Dedifferentiated amniotic fluid mesenchymal stem cell (primary cell): ENCODE data around the gene ZNF695.
"Not testable (repeated sequence)": the region's sequence is repeated elsewhere in the genome, so short reads cannot be mapped to it uniquely, and the experiment has no call there.

Experiments used
- DNase-seq: peaks from one replicate; pipeline ENCODE4 v3.0.0-alpha.2; 2016; ENCODE audit errors: extremely low spot score

The ZNF695 gene

DNA sequence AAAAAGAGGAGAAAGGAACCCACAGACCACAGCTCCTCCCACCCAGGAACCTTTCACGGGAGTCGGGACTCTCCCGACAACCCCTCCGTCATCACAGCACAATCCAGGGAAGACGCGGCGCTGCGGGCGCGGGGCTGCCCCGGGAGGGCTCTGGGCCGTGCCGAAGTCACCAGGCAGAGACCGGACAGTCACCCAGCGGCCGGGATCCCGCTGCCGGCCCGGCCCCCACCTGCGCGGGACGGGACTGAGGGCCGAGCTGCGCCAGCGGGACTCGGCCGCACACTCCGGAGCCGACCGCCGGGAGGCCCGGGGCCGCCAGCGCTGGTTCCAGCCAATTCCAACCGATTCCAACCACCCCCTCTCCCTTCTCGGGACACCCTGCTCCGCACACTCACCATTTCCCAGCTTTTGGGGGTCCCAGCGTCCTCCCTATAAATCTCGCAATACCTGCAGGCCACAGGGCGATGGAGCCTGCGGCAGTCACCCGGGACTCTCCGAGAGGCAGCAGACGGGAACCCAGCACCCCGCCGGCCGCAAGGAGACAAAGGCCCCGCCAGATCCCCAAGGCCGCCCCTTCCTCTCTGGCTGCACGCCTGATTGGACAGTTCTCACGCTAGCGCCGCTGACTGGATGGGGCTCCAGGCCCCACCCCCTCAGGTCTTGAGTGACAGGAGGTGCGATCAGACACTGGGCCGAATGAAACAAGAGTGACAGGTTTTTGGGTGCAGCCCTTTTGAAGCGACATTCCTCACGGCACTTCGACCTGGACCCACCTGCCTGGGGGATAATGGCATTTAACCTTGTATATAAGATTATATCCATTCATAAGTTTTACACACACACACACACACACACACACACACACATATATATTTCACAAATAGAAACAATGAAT, at the start of gene ZNF695:
TSS of gene ZNF695 (minus strand) at position 547 of the 895 bp plus-strand sequence. CDS start at position 398, 149 bp downstream.
- DNase-seq = peak; percentile 94

DNA sequence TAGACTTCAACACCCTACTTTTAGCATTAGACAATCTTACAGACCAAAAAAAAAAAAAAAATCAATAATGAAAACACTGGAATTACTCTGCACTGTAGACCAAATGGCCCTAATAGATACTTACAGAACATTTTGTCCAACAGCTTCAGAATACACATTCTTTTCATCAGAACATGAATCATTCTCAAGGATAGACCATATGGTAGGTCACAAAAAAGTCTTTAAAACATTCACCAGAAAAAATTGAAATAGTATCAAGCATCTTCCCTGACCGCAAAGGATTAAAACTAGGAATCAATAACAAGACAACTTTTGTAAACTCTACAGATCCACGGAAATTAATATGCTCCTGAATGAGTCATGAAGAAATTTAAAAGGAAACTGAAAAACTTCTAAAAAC, 48.2 kb upstream of the ZNF695 start:
- no peak for DNase-seq

- DNase-seq = no peak
These were observed 47.1 kb upstream of the ZNF695 start for GRCh38 chr1:247054992-247055415.

- no peak for DNase-seq
These were observed 39.8 kb upstream of the ZNF695 start for GRCh38 chr1:247047702-247048101.

GRCh38 chr1:247047260-247047659, 39.4 kb upstream of the ZNF695 start:
- no peak for DNase-seq

GRCh38 chr1:247043406-247043805, 35.5 kb upstream of the ZNF695 start:
- no peak for DNase-seq

- DNase-seq = no peak
These were observed 29.9 kb upstream of the ZNF695 start for GRCh38 chr1:247037511-247038320.

DNA sequence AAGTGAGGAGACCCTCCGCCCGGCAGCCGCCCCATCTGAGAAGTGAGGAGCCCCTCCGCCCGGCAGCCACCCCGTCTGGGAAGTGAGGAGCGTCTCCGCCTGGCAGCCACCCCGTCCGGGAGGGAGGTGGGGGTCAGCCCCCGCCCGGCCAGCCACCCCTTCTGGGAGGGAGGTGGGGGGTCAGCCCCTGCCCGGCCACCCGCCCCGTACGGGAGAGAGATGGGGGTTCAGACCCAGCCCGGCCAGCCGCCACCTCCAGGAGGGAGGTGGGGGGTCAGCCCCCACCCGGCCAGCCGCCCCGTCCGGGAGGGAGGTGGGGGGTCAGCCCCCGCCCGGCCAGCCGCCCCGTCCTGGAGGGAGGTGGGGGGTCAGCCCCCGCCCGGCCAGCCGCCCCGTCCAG, 24.4 kb upstream of the ZNF695 start:
- DNase-seq = not testable (repeated sequence)

DNA sequence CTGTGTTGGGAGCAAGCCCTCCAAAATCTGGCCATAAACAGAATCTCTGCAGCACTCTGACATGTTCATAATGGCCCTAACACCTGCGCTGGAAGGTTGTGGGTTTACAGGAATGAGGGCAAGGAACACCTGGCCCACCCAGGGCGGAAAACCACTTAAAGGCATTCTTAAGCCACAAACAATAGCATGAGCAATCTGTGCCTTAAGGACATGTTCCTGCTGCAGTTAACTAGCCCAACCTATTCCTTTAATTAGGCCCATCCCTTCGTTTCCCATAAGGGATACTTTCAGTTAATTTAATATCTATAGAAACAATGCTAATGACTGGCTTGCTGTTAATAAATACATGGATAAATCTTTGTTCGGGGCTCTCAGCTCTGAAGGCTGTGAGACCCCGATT, 16.8 kb upstream of the ZNF695 start:
- DNase-seq = not testable (repeated sequence)

GRCh38 chr1:247013391-247013790, 5.5 kb upstream of the ZNF695 start:
- no peak for DNase-seq

DNA sequence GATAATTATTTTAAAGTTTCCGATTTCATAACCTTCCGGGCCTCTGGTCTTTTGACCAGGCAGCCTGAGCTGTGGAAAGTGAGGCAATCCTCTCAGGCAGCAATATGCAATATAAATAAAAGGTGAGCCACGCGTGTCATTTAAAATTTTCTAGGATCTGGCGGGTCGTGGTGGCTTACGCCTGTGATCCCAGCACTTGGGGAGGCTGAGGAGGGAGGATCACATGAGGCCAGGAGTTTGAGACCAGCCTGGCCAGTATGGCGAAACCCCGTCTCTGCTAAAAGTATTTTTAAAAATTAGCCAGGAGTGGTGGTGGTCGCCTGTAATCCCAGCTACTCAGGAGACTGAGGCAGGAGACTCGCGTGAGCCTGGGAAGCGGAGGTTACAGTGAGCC, 546 bp upstream of the ZNF695 start:
- no peak for DNase-seq

DNA sequence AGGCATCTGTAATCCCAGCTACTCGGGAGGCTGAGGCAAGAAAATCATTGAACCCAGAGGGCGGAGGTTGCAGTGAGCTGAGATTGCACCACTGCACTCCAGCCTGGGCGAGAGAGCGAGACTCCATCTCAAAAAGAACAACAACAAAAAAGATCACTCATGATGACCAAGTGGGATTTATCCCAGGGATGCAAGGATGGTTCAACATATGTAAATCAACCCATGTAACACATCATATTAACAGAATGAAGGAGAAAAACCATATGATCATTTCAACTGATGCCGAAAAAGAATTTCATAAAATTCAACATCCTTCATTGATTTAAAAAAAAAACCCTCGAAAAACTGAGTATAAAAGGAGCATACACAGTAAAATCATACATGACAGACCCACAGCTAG, 3.8 kb downstream of the ZNF695 start:
- DNase-seq = not testable (repeated sequence)

DNA sequence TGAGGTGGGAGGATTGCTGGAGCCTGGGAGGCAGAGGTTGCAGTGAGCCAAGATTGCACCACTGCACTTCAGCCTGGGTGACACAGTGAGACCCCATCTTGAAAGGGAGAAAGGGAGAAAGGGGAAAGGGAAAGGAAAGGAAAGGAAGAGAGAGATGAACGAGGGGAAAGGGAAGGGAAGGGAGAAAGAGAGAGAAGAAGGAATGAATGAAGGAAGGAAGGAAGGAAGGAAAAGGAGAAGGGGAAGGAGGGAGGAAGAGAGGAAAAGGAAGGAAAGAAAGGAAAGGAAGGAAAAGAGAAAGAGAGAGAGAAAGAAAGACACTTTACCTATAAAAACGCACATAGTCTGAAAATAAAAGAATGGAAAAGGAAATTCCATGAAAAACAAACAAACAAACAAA, 18.0 kb downstream of the ZNF695 start:
- no peak for DNase-seq

DNA sequence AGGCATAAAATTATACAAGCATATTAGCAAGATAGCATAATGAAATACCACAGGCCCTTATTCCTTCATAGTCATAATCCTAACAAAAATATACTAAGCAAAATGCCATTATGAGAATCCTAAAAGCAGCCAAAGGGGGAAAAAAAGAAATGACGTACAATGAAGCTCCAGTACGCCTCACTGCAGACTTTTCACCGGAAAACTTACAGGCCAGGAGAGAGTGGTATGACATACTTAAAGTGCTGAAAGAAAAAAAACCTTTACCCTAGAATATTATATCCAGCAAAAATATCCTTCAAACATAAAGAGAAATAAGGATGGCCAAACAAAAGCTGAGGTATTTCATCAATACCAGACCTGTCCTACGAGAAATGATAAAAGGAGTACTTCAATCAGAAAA, 19.5 kb downstream of the ZNF695 start:
- no peak for DNase-seq

- DNase-seq = no peak
These were observed 20.7 kb downstream of the ZNF695 start for GRCh38 chr1:246987083-246987690.

- no peak for DNase-seq
These were observed 29.1 kb downstream of the ZNF695 start for GRCh38 chr1:246978785-246979184.

DNA sequence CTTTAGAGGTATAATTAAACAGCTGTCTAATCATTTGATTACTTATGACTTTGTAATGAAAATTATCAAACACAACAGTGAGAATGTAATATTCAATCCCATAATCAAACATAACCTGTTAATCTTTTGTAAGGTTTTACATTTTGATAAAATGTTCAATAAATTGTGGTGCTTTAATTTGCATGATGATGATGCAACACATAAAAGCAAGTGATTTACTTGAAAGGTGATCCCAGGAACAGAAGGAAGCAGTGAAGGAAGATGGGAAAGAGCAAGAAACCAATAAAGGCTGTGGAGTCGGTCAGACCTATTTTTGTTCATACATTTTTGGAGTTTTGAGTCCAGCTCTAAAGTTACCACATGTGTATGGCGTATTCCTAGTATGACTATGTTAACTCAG, 29.6 kb downstream of the ZNF695 start:
- no peak for DNase-seq

DNA sequence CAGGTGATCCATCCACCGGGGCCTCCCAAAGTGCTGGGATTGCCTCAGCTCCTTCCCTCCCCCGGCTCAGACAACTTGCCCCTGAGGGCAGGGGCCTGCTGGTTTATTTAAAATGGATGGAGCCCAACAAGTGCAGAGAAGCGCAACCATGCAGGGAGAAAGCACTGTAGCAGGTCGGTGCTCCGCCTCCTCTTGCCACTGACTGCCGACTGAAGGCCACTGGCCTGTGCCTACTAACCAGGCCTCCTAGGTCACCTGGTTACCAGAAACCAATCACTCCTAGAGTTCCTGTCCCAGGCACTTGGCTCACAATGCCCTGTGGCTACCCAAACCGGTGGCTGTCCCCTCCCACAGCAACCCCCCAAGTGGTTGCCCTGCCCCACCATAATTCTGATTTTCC, 35.9 kb downstream of the ZNF695 start:
- no peak for DNase-seq

DNA sequence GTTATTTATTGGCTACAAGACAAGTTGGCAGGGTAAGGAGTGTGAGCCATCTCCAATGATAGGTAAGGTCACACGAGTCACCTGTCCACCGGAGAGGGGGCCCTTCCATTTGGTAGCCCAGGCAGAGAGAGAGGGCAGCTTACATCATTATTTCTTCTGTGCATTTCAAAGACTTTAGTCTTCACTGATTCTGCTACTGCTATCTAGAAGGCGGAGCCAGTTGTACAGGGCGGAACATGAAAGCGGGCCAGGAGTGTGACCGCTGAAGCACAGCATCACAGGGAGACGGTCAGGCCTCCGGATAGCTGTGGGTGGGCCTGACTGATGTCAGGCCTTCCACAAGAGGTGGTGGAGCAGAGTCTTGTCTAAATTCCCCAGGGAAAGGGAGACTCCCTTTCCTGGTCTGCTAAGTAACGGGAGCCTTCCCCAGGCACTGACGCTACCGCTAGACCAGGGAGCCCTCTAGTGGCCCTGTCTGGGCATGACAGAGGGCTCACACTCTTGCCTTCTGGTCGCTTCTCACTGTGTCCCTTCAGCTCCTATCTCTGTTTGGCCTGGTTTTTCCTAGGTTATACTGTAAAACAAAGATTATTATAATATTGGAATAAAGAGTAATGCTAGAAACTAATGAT, 36.7 kb downstream of the ZNF695 start:
- DNase-seq = no peak

- DNase-seq = no peak
These were observed 38.2 kb downstream of the ZNF695 start for GRCh38 chr1:246969621-246970020.

- DNase-seq = no peak
These were observed 41.4 kb downstream of the ZNF695 start for GRCh38 chr1:246966502-246966901.
